Activated CD4-positive, alpha-beta memory T cell treated with anti-CD3 and anti-CD28 coated beads for 36 hours (primary cell): ENCODE data around the gene ADAM11. TPM values are rescaled to one million over a fixed set of nuclear protein-coding genes. Genes with fewer than 3 reads are reported as not detected.

Source experiments
- CTCF ChIA-PET: fragments of 350-600 bp; sonication (Branson Sonifier 250); formaldehyde crosslinking; loops from one replicate; lab custom pipeline; 2021; ENCODE audit warnings: antibody characterized with exemption, inconsistent platforms; lab: Charles Lee
- POLR2A ChIA-PET: fragments of 350-600 bp; sonication (Branson Sonifier 250); formaldehyde crosslinking; loops from one replicate; lab custom pipeline; 2021; ENCODE audit warnings: antibody characterized with exemption; lab: Charles Lee
- DNase-seq: peaks from one replicate; pipeline ENCODE4 v3.0.0-alpha.2; 2020
- H3K27ac Mint-ChIP-seq: one replicate; pipeline ENCODE4 v1.8.0; 2021; ENCODE audit warnings: mixed read lengths
- H3K27me3 Mint-ChIP-seq: one replicate; pipeline ENCODE4 v1.8.0; 2021; ENCODE audit warnings: mixed read lengths
- H3K36me3 Mint-ChIP-seq: one replicate; pipeline ENCODE4 v1.8.0; 2021; ENCODE audit warnings: mixed read lengths
- H3K4me1 Mint-ChIP-seq: one replicate; pipeline ENCODE4 v1.8.0; 2021; ENCODE audit warnings: low read depth, mixed read lengths
- H3K4me3 Mint-ChIP-seq: one replicate; pipeline ENCODE4 v1.8.0; 2021; ENCODE audit warnings: mild to moderate bottlenecking, mixed read lengths
- H3K9me3 Mint-ChIP-seq: one replicate; pipeline ENCODE4 v1.8.0; 2021; ENCODE audit warnings: mixed read lengths
- intact Hi-C: fragments of 100-400 bp; cut with micrococcal nuclease; formaldehyde crosslinking; loops from one replicate; pipeline ENCODE4 v1.15.1; 2023
- total RNA-seq, 2 experiments: library from RNA; stranded (reverse); gene quantifications; one replicate each; pipeline ENCODE4 v1.2.3, GENCODE V29; 2021

Gene ADAM11
- total RNA-seq, 2 experiments from 2014 or later = 0.12 to 0.33 TPM

DNA sequence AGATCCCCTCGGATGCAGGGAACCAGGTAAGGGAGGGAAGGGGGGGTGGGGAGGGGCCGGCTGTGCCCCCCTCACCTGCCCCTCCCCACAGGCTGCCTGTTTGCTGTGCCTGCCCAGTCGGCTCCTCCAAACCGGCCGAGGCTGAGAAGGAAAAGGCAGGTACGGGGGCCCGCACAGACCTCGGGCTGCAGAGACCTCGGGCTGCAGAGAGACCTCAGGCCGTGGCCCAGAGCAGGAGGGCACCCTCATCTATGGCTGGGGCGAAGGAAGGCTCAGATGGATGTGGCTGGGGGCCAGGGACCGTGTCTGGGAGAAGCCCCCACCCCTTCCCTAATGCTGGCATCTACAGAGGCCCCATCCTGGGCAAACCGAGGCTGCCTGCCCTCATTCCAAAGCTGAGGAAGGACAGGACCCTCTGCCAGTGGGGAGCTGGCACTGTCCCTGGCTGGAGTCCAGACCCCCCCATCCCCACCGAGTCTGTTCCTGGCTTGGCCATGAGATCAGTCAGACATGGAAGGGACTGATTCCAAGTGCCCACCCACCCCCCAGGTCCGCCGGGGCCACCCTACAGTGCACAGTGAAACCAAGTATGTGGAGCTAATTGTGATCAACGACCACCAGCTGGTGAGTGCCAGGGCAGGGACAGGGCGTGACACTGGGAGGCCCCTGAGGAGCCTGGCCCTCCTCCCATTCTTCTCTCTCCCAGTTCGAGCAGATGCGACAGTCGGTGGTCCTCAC is 13.7 kb downstream of the ADAM11 start:
- peaks cover 9% of the 10 kb centered on the region for H3K27me3 Mint-ChIP-seq
- H3K36me3 Mint-ChIP-seq = no peaks in the 10 kb centered on the region
- intact Hi-C loops = no loop called here
- no peak overlapping the region for H3K27ac Mint-ChIP-seq
- H3K9me3 Mint-ChIP-seq = no peaks in the 10 kb centered on the region
- H3K4me3 Mint-ChIP-seq = no peak overlapping the region
- no peak for DNase-seq
- CTCF ChIA-PET = interaction anchor here (6.6 kb wide), 1 partner anchor 92 kb away, joined by 80 read pairs; no protein-coding TSS in a partner anchor
- POLR2A ChIA-PET = no interaction called here
- peaks cover 5% of the 10 kb centered on the region for H3K4me1 Mint-ChIP-seq

DNA sequence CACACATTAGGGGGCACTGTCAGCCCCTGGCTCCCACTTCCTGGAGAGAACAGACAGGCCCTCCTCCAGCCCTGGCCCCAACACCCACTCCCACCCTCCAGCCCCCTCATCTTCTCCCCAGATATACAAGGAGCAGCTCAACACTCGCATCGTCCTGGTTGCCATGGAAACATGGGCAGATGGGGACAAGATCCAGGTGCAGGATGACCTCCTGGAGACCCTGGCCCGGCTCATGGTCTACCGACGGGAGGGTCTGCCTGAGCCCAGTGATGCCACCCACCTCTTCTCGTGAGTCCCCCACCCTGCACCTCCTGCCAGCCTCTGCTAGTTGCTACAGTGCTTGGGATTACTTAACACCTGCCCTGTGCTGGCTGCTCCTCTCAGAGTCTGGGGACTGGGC is 14.4 kb downstream of the ADAM11 start:
- no peaks in the 10 kb centered on the region for H3K9me3 Mint-ChIP-seq
- intact Hi-C loops = no loop called here
- ChIA-PET CTCF (interaction anchor here (6.6 kb wide), 1 partner anchor 92 kb away, joined by 80 read pairs; no protein-coding TSS in a partner anchor), POLR2A (no interaction called here)
- H3K27me3 Mint-ChIP-seq = peaks cover 8% of the 10 kb centered on the region
- H3K36me3 Mint-ChIP-seq = no peaks in the 10 kb centered on the region
- H3K4me1 Mint-ChIP-seq = peaks cover 5% of the 10 kb centered on the region
- no peak overlapping the region for H3K27ac Mint-ChIP-seq
- no peak overlapping the region for H3K4me3 Mint-ChIP-seq
- DNase-seq = no peak

DNA sequence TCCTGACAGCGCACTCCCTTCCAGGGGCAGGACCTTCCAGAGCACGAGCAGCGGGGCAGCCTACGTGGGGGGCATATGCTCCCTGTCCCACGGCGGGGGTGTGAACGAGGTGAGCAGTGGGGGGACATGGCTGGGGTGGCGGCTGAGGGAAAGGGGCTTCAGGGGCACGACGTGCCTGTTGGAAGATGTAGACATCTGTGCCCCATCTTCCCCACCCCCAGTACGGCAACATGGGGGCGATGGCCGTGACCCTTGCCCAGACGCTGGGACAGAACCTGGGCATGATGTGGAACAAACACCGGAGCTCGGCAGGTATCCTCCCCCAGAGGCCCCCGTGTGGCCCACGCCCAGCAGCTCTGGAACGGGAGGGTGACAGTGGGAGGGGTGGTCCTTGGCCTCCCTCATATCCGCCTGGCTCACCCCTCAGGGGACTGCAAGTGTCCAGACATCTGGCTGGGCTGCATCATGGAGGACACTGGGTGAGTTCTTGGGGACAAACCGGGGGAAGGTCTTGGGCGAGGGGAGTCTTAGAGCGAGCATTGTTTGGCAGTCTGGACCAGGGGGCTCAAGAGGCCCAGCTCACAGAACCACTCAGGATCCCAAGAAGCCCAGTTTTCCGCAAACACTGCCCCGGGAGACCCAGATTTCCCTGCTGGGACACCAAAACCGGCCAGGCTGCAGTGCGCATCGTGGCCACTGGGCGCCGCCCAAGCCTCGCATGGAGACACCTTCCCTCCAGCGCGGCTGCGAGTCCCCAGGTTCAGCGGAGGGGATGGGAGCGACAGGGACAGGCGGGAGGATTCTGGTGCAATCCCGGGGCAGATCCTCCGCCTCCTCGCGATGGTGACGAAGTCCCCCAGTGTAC is 15.7 kb downstream of the ADAM11 start:
- Mint-ChIP-seq H3K27me3 (peaks cover 5% of the 10 kb centered on the region), H3K4me3 (peak overlapping the region; percentile 80), H3K4me1 (peaks cover 5% of the 10 kb centered on the region), H3K36me3 (no peaks in the 10 kb centered on the region), H3K9me3 (no peaks in the 10 kb centered on the region), H3K27ac (no peak overlapping the region)
- ChIA-PET CTCF (interaction anchor here (0.7 to 6.6 kb wide), 13 partner anchors 10 to 359 kb away, joined by 3 to 80 read pairs (median 4); partner anchors contain the start of gene EFTUD2), POLR2A (interaction anchor here (1.1 kb wide), 1 partner anchor 91 kb away, joined by 3 read pairs; no protein-coding TSS in a partner anchor)
- intact Hi-C loops = loop anchor here (1.0 to 5.0 kb wide), 5 partner anchors 55 to 358 kb away; partner anchors contain the start of gene PLCD3
- DNase-seq = peak; percentile 91

DNA sequence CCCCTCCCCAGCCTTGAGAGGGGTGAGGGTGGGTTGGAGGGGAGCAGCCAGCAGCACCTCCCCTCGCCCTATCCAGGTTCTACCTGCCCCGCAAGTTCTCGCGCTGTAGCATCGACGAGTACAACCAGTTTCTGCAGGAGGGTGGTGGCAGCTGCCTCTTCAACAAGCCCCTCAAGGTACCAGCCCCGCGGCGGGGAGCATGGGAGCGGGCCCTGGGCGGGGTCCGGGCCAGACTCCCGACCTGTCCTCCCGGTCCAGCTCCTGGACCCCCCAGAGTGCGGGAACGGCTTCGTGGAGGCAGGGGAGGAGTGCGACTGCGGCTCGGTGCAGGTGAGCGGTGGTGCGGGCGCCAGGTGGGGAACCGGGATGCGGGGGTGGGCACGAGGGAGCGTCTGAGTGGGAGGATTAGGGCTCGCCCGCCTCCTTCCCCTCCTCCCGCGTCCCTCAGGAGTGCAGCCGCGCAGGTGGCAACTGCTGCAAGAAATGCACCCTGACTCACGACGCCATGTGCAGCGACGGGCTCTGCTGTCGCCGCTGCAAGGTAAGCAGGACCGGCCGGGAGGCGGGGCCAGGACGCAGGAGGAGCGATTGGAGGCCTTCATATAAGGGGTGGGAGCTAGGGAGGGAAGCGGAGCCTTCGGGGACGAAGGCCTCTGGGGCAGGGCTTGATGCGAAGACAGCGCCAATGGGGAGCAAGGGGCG is 16.5 kb downstream of the ADAM11 start:
- Mint-ChIP-seq H3K36me3 (no peaks in the 10 kb centered on the region), H3K9me3 (no peaks in the 10 kb centered on the region), H3K27ac (peak overlapping the region; percentile 42), H3K4me1 (peaks cover 5% of the 10 kb centered on the region), H3K27me3 (peaks cover 5% of the 10 kb centered on the region), H3K4me3 (peak overlapping the region; percentile 80)
- intact Hi-C loops = loop anchor here (1.0 to 5.0 kb wide), 5 partner anchors 54 to 358 kb away; partner anchors contain the start of gene PLCD3
- DNase-seq = no peak
- CTCF ChIA-PET = interaction anchor here (0.7 to 6.6 kb wide), 24 partner anchors 9 to 423 kb away, joined by 3 to 80 read pairs (median 4); partner anchors contain the start of genes ACBD4, DBF4B, EFTUD2 and HIGD1B
- POLR2A ChIA-PET = interaction anchor here (0.8 to 1.1 kb wide), 3 partner anchors 87 to 90 kb away, joined by 3 read pairs; no protein-coding TSS in a partner anchor

DNA sequence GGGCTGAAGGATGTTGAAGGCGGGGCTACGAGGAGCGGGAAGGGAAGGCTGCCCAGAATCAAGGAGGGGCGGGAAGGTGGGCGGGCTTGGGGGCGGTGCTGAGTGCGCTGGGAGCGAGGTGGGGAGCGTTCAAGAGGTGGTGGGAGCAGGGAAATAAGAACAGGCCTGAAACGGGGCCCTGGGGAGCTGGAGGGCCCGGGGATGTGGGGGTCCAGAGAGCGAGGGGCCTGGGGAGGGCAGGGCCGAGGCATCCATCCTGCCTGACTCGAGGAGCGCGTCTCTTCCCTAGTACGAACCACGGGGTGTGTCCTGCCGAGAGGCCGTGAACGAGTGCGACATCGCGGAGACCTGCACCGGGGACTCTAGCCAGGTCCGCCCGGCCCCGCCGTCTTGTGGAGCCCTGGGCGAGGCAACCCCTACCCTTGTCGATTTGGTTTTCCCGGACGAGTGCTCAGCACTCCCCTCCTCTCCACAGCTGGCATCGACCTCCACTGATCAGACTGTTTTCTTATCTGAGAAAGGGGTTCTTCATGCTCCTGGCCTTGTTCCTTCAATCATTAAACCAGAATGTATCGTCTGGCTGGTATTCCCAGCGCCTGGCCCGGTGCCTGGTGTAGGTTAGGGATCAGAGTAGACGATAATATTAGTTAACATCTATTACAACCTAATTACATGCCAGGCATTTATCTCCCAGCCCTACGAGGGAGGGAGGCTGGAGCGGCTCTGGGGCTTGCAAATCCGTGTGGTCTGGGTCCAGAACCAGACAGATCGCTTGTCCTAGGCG is 17.2 kb downstream of the ADAM11 start:
- peak; percentile 98 for DNase-seq
- Mint-ChIP-seq H3K27me3 (peaks cover 5% of the 10 kb centered on the region), H3K36me3 (no peaks in the 10 kb centered on the region), H3K9me3 (no peaks in the 10 kb centered on the region), H3K4me1 (peaks cover 5% of the 10 kb centered on the region), H3K4me3 (peak overlapping the region; percentile 80), H3K27ac (no peak overlapping the region)
- CTCF ChIA-PET = interaction anchor here (0.7 to 6.6 kb wide), 23 partner anchors 9 to 422 kb away, joined by 3 to 125 read pairs (median 4); partner anchors contain the start of genes ACBD4, DBF4B, EFTUD2 and HIGD1B
- intact Hi-C loops = loop anchor here (1.0 to 5.0 kb wide), 5 partner anchors 53 to 357 kb away; partner anchors contain the start of gene PLCD3
- POLR2A ChIA-PET = interaction anchor here (0.8 to 1.1 kb wide), 3 partner anchors 86 to 90 kb away, joined by 3 read pairs; no protein-coding TSS in a partner anchor

DNA sequence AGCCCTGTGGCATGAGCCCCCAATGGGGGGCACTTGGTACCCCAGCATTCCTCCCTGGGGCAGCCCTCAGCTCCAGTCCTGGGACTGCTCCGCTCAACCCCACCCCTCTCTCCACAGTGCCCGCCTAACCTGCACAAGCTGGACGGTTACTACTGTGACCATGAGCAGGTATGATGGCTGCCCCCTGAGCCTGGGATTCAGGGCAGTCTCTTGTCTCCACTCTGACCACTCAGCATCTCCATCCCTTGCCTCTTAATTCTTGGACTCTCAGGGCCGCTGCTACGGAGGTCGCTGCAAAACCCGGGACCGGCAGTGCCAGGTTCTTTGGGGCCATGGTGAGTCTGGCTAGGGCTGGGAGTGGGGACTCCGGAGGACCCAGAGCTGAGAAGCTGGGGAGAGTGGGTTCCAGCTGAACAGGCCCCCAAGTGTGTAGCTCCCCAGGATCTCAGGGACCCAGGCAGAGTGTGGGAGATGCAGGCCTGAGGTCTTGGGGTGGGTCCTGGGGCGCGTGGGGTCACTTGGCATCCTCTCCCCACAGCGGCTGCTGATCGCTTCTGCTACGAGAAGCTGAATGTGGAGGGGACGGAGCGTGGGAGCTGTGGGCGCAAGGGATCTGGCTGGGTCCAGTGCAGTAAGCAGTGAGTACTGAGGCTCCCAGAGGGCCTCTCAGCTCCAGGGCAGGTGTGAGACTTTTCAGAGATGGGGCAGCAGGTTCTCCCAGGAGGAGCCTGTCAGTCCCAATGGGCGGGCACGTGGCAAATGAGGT is 18.0 kb downstream of the ADAM11 start:
- CTCF ChIA-PET = interaction anchor here (0.6 to 5.7 kb wide), 8 partner anchors 14 to 357 kb away, joined by 3 to 125 read pairs (median 4); no protein-coding TSS in a partner anchor
- Mint-ChIP-seq H3K4me1 (peaks cover 5% of the 10 kb centered on the region), H3K4me3 (no peak overlapping the region), H3K27ac (no peak overlapping the region), H3K9me3 (no peaks in the 10 kb centered on the region), H3K27me3 (peaks cover 5% of the 10 kb centered on the region), H3K36me3 (no peaks in the 10 kb centered on the region)
- POLR2A ChIA-PET = no interaction called here
- intact Hi-C loops = loop anchor here (5.0 kb wide), 1 partner anchor 245 kb away; no protein-coding TSS in a partner anchor
- no peak for DNase-seq

DNA sequence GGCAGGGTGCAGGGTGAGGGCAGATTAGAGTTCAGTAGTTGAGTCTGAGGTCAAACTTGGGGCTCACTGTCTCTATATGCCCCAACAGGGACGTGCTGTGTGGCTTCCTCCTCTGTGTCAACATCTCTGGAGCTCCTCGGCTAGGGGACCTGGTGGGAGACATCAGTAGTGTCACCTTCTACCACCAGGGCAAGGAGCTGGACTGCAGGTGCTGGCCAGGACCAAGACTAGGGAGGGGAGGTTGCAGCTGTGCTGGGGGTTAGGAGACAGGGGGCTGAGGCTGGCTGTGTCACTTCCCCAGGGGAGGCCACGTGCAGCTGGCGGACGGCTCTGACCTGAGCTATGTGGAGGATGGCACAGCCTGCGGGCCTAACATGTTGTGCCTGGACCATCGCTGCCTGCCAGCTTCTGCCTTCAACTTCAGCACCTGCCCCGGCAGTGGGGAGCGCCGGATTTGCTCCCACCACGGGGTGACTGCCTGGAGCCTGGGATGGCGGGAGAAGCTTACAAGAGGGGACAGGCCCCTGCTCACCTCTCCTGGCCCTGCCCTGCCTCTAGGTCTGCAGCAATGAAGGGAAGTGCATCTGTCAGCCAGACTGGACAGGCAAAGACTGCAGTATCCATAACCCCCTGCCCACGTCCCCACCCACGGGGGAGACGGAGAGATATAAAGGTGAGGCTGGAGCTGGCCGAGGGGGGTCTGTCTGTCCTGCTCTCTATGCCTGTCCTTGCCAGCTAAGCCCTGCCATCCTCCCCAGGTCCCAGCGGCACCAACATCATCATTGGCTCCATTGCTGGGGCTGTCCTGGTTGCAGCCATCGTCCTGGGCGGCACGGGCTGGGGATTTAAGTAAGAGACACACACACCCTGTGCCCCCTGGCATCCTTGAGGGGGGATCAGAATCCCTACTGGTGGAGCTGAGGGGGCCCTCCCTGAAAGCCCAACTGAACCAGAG is 18.9 kb downstream of the ADAM11 start:
- DNase-seq = no peak
- peaks cover 5% of the 10 kb centered on the region for H3K27me3 Mint-ChIP-seq
- POLR2A ChIA-PET = no interaction called here
- H3K36me3 Mint-ChIP-seq = no peaks in the 10 kb centered on the region
- no peak overlapping the region for H3K4me3 Mint-ChIP-seq
- intact Hi-C loops = loop anchor here (5.0 kb wide), 1 partner anchor 245 kb away; no protein-coding TSS in a partner anchor
- H3K9me3 Mint-ChIP-seq = no peaks in the 10 kb centered on the region
- H3K27ac Mint-ChIP-seq = no peak overlapping the region
- CTCF ChIA-PET = interaction anchor here (0.6 to 5.7 kb wide), 16 partner anchors 23 to 322 kb away, joined by 3 to 125 read pairs (median 4); partner anchors contain the start of gene C1QL1
- H3K4me1 Mint-ChIP-seq = peaks cover 5% of the 10 kb centered on the region

DNA sequence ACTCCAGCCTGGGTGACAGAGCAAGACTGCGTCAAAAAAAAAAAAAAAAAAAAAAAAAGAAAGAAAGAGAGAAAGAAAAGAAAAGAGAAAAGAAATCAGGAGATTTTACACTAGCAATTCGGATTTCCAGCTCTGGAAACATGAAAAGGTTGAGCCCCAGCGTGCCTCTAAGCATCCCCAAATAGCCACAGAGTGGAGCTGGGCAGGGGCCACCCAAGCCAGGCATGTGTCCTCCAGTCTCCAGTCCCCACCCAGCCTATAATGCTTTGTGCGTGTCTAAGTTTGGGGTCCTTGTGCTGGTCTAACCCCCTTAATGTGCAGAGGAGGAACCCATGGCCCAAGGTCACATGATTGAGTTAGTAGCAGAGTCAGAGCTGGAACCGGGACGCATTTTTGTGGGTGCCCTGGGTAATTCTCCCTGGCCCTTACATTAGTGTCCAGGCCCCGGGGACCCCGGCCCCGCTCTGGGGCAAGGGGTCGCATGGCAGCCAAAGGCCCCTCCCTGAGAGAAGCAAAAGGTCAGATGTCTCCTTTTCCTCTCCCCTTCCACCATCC is 19.9 kb downstream of the ADAM11 start:
- ChIA-PET CTCF (interaction anchor here (0.5 to 5.7 kb wide), 23 partner anchors 9 to 433 kb away, joined by 3 to 125 read pairs (median 3); partner anchors contain the start of genes C1QL1 and GRN), POLR2A (no interaction called here)
- peaks cover 5% of the 10 kb centered on the region for H3K27me3 Mint-ChIP-seq
- DNase-seq = no peak
- H3K9me3 Mint-ChIP-seq = no peaks in the 10 kb centered on the region
- H3K27ac Mint-ChIP-seq = no peak overlapping the region
- H3K36me3 Mint-ChIP-seq = no peaks in the 10 kb centered on the region
- intact Hi-C loops = loop anchor here (1.0 to 5.0 kb wide), 2 partner anchors 87 to 244 kb away; no protein-coding TSS in a partner anchor
- peaks cover 5% of the 10 kb centered on the region for H3K4me1 Mint-ChIP-seq
- H3K4me3 Mint-ChIP-seq = no peak overlapping the region
